ENCODE measurements around the gene IL5.

Gene IL5

GRCh38 chr5:132540764-132541163, 2.6 kb downstream of the IL5 start:
- no peak for DNase-seq
- H3K4me3 Mint-ChIP-seq = no peak overlapping the region
- peaks cover 36% of the 10 kb centered on the region for H3K27me3 Mint-ChIP-seq (ENCODE audit: low read depth, poor library complexity)
- H3K9me3 Mint-ChIP-seq = peaks cover 5% of the 10 kb centered on the region
- no peak overlapping the region for H3K27ac Mint-ChIP-seq
- H3K36me3 Mint-ChIP-seq (ENCODE audit: low read depth) = no peaks in the 10 kb centered on the region
- TF ChIP-seq CTCF (IDR thresholded peaks at IDR 0.05) = no peak
- no peaks in the 10 kb centered on the region for H3K4me1 Mint-ChIP-seq

GRCh38 chr5:132540149-132540548, 3.2 kb downstream of the IL5 start:
- no peaks in the 10 kb centered on the region for H3K4me1 Mint-ChIP-seq
- no peak overlapping the region for H3K27ac Mint-ChIP-seq
- H3K36me3 Mint-ChIP-seq (ENCODE audit: low read depth) = no peaks in the 10 kb centered on the region
- H3K27me3 Mint-ChIP-seq (ENCODE audit: low read depth, poor library complexity) = peaks cover 41% of the 10 kb centered on the region
- H3K9me3 Mint-ChIP-seq = peaks cover 12% of the 10 kb centered on the region
- no peak overlapping the region for H3K4me3 Mint-ChIP-seq
- no peak for TF ChIP-seq CTCF (IDR thresholded peaks at IDR 0.05)
- no peak for DNase-seq

- no peak overlapping the region for H3K4me3 Mint-ChIP-seq
- no peak overlapping the region for H3K27ac Mint-ChIP-seq
- H3K9me3 Mint-ChIP-seq = peaks cover 16% of the 10 kb centered on the region
- peaks cover 42% of the 10 kb centered on the region for H3K27me3 Mint-ChIP-seq (ENCODE audit: low read depth, poor library complexity)
- no peaks in the 10 kb centered on the region for H3K4me1 Mint-ChIP-seq
- peak; percentile 11 for DNase-seq
- no peak for TF ChIP-seq CTCF (IDR thresholded peaks at IDR 0.05)
- H3K36me3 Mint-ChIP-seq (ENCODE audit: low read depth) = no peaks in the 10 kb centered on the region
Observed at GRCh38 chr5:132539716-132540115, 3.6 kb downstream of the IL5 start.

GRCh38 chr5:132530946-132531345, 12.4 kb downstream of the IL5 start:
- no peak for DNase-seq
- Mint-ChIP-seq H3K4me1 (peaks cover 5% of the 10 kb centered on the region), H3K4me3 (no peak overlapping the region), H3K27ac (no peak overlapping the region), H3K27me3 (ENCODE audit: low read depth, poor library complexity) (peaks cover 64% of the 10 kb centered on the region), H3K36me3 (ENCODE audit: low read depth) (no peaks in the 10 kb centered on the region), H3K9me3 (peaks cover 17% of the 10 kb centered on the region)
- no peak for TF ChIP-seq CTCF (IDR thresholded peaks at IDR 0.05)

DNA sequence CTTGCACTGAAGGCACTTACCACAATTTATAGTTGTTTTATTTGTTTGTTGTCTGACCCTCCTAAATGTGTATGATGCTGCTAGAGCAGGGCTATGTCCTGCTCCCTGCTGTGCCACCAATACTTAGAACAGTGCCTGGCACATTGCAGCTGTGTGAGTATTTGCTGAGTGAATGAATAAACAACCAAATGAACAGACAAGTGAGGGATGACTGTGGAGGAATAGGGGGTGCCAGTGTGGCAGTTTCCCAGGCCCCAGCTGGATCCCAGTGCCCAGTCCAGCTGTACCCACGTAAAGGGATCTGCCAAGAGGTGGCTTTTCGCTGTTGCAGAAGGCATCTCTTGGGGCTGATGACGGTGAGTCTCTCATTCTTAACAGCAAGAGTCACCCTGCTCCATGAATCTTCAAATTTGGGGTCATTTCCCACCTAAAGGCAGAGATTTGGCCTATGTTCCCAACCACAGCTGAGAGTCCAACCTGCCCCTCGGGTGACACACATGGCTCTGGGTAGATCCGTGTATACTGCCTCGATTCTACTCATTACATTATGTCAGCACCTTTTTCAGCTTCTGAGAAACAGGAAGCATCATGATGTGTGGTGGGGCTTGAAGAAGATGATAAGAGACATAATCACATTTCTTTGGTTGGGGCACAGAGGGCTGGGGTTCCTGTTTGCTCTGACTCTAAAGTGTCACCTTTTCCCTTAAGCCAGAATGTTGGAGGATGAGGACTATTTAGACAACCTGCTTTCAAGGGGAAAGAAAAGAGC, 14.3 kb downstream of the IL5 start:
- no peak overlapping the region for H3K4me3 Mint-ChIP-seq
- no peak for TF ChIP-seq CTCF (IDR thresholded peaks at IDR 0.05)
- H3K27ac Mint-ChIP-seq = no peak overlapping the region
- no peaks in the 10 kb centered on the region for H3K36me3 Mint-ChIP-seq (ENCODE audit: low read depth)
- DNase-seq = no peak
- peaks cover 59% of the 10 kb centered on the region for H3K27me3 Mint-ChIP-seq (ENCODE audit: low read depth, poor library complexity)
- peaks cover 5% of the 10 kb centered on the region for H3K4me1 Mint-ChIP-seq
- no peaks in the 10 kb centered on the region for H3K9me3 Mint-ChIP-seq

- H3K36me3 Mint-ChIP-seq (ENCODE audit: low read depth) = no peaks in the 10 kb centered on the region
- H3K27me3 Mint-ChIP-seq (ENCODE audit: low read depth, poor library complexity) = peaks cover 60% of the 10 kb centered on the region
- H3K4me1 Mint-ChIP-seq = peaks cover 5% of the 10 kb centered on the region
- DNase-seq = no peak
- no peak for TF ChIP-seq CTCF (IDR thresholded peaks at IDR 0.05)
- H3K4me3 Mint-ChIP-seq = no peak overlapping the region
- no peaks in the 10 kb centered on the region for H3K9me3 Mint-ChIP-seq
- H3K27ac Mint-ChIP-seq = no peak overlapping the region
Observed at GRCh38 chr5:132528021-132528420, 15.3 kb downstream of the IL5 start.
